HCEC 1CT (cell line): Measurements from ENCODE around the gene TXNL4A.
A peak's percentile ranks its signal among the peaks of the same experiment; 100 is the strongest.

Experiments used
- DNase-seq: peaks from one replicate; pipeline ENCODE4 v3.0.0-alpha.2; 2017

TXNL4A gene

DNA sequence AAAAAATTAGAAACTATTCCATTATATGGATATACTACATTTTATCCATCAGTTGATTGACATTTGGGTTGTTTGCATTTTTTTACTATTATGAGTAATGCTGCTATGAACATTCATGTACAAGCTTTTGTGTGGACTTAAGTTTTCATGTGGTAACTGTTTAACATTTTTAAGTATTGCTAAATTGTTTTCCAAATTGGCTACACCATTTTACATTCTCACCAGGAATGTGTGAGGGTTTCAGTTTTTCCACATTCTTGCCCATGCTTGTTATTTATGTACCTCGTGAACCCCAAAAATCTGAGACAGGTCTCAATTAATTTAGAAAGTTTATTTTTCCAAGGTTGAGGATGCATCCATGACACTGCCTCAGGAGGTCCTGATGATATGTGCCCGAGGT is 3.1 kb upstream of the TXNL4A start:
- DNase-seq = peak; percentile 22

DNA sequence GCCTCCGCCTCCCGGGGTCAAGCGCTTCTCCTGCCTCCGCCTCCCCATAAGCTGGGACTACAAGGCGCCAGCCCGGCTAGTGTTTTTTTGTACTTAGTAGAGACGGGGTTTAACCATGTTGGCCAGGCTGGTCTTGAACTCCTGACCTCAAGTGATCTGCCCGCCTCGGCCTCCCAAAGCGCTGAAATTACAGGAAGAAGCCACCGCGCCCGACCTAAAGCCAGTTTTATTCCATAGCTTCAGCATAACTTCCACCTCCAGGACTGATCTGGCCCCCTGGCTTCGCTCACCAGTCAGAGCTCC is 783 bp upstream of the TXNL4A start:
- DNase-seq = no peak

DNA sequence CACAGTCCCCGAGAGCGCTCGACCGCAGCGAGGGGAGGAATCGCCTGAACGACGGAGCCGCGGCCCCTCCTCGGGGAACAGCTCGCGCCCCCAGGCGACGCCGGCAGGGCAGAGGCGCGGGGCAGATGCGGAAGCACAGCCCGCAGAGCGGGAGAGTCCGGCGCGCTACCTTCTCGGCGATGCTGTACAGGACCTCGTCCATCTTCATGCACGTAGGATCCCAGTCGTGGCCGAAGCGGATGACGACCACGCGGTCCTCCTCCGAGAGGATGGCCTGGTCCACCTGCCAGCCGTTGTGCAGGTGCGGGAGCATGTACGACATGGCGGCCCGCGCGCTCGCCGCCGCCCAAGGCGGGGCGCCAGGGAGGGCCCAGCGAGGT is 302 bp downstream of the TXNL4A start:
- DNase-seq = peak; percentile 42

DNA sequence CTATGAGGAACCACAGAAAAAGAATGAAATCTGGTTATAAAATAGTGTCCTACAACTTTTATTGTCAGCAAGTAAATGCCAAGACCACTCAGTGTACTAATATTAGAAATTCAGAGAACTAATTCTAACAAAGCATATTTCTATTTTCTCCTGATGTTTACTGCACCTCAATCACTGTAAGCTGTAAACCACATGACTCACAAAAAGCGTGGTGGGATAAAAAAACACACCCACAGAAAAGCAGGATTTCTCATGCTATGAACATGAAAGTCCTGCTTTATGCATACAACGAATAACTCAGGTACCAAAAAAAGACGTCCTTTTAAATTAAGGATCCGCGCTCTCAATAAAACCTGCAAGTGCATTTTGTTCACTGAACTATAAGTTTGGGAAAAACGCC is 797 bp downstream of the TXNL4A start:
- no peak for DNase-seq

DNA sequence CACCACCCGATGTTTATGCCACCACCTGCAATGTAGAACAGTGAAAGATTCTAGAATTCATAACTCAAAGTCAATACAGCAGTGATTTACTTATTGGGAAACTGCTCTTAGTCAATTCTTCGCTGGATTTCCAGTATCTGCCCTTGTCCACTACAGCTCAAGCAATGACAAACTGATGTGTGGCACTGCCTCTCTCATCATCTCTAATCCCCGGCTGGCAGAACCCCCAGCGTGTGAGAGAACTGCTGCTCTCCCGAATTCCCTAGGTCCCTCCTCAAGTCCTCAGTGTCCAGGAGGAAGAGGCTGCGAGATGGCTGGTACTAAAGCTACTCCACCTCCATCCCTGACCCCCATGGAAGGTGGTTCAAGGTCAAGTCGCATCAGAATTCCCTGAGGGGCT is 1.6 kb downstream of the TXNL4A start:
- DNase-seq = no peak

DNA sequence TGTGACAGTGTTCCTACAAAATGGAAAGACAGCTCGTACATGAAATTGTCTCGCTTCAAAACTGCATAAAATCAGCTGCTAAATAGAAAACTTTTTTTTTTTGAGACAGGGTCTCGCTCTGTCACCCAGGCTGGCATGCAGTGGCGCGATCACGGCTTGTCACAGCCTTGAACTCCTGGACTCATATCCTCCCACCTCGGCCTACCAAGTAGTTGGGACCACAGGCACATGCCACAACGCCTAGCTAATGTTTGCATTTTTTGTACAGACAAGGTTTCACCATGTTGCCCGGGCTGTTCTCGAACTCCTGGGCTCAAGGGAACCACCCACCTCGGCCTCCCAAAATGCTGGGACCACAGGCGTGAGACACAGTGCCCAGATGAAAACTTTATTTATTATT is 3.2 kb downstream of the TXNL4A start:
- DNase-seq = no peak

DNA sequence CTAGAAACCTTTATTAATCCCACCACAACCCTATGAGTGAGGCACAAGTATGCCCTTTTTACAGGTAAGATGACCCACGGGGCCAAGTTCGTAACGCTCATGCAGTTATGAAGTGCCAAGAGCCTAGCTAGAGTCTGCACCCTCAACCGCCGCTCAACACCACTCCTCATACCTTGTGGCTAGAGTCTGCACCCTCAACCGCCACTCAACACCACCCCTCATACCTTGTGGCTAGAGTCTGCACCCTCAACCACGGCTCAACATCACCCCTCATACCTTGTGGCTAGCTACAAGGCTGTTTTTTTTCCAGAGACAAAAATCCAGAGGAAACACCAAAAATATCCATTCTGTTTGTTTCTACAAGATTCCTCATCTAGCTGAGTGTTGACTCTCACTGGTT is 4.6 kb downstream of the TXNL4A start:
- DNase-seq = no peak

DNA sequence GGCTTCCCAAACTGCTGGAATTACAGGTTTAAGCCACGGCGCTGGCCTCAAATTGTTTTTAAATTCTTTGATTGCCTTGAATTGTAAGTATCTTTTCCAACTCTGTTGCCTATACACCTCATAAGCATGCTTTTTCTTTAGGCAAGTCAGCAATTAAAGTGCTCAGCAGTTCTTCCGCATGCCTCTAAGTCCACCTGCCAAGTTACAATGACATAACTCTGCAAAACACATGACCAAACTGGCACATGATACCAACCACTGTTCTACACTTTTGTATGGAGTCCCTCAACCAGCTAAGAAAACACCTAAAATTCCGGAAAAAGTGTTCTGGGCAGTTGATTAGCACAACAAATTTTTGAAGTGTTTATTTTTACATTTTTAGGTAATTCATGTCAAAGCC is 5.1 kb downstream of the TXNL4A start:
- DNase-seq = no peak

DNA sequence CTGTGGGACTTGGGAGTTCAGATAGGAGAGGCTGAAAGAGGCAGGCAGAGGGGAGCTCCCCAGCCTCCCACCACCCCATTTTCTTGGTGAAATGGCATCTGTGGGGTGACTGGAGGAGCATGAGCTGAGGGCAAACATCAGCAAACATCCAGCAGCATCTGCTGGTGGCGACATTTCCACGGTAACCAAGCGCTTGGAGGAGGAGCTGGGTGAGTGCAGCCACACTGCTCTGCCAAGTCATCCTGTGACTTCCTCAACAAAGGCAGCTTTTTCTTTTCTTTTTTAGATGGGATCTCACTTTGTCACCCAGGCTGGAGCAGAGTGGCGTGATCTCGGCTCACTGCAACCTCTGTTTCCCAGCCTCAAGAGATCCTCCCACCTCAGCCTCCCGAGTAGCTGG is 5.6 kb downstream of the TXNL4A start:
- no peak for DNase-seq

DNA sequence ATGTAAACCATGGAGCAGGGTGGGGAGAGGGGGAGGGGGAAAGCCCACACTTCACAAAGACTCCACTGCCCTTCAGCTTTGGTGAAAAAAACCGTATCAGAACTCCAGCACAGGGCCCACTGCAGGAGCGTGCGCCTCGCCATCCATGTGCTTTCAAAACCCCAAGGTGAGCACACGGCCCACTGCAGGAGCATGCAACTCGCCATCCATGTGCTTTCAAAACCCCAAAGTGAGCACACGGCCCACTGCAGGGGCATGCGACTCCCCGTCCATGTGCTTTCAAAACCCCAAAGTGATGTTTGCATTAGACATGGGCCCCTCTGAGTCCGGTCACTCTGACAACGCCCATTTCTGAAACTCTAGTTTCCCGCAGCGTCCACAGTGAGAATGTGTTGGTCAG is 7.8 kb downstream of the TXNL4A start:
- DNase-seq = no peak

DNA sequence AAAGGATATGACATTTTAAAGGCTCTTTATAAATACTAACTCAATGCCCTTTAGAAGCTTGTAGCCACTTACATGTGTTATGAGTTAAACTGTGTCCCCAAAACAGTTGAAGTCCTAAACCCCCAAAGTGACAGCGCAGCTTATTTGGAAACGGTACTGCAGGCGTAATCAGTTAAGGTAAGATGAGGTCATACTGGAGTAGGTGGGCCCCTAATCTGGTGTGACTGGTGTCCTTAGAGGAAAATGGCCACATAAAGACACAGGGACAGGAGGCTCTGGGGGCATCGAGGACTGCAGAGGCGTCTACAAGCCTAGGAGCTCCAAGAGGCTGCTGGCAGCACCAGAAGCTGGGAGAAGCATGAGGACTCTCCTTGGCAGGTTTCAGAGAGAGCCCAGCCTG is 8.5 kb downstream of the TXNL4A start:
- no peak for DNase-seq

DNA sequence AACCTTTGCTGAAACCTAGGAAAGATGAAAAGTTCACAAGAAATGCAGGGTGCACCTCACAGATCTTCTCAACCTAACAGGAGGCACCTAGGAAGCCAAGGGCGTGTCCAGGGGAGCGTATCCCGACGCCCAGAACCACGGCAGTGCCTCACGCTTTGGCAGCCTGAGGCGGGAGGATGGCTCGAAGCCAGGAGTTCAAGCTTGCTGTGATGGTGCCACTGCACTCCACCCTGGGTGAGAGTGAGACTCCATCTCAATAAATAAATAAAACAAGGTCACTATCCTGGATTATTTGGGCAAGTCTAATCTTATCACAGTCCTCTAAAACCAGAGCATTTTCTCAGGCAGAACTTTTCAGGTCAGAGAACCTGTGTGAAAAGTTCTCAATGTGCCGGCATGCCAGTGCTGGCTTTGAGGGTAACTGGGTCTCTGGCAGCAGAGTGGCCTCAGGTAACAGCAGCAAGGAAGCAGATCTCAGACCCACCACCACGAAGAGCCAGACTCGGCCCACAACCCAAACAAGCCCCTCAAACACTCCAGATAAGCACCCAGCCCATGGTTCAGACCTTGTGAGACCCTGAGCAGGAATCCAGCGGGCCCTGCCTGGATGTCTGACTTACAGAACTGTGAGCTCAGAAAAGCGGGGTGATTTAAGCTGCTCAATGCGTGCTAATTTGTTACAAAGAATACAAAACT is 12.2 kb downstream of the TXNL4A start:
- DNase-seq = no peak

DNA sequence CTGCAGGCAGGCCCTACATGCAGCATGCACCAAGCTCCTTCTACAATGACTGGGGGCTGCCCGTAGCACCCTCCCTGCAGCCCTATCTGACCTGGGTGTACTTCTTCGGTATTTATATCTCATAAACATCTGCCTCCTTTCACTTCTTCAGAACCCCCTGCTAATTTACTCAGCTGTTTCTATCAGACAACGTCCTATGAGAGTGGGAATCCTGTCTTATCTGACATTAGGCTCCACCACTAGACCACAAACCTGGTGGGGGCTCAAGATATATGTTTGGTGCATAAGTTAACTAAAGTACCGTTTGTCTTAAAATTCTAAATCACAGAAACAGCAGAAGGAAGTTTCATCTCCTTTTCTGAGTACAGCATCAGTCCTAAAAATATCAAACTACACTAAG is 13.3 kb downstream of the TXNL4A start:
- no peak for DNase-seq

DNA sequence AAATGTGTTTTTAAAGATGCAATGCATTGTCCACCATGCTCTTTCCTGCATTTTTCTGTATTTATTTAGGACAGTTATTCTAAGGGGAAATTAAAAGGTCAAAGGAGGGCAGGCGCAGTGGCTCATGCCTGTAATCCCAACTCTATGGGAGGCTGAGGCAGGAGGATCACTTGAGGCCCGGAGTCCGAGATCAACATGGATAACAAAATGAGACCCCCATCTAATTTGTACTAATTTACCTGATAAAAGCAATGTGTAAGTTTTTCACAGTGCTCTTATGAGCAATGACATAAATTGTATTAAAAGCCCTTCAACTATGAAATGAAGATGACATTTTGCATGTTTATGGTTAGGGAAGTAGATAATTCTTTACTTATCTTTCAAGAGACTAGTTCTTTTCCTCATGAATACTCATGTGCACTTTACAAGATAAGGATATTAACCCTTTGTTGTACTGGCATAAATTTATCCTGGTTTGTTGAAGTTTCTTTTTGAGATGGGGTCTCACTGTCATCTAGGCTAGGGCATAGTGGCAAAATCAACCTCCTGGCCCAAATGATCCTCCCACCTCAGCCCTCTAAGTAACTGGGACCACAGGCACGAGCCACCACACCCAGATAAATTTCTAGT is 14.2 kb downstream of the TXNL4A start:
- DNase-seq = no peak

DNA sequence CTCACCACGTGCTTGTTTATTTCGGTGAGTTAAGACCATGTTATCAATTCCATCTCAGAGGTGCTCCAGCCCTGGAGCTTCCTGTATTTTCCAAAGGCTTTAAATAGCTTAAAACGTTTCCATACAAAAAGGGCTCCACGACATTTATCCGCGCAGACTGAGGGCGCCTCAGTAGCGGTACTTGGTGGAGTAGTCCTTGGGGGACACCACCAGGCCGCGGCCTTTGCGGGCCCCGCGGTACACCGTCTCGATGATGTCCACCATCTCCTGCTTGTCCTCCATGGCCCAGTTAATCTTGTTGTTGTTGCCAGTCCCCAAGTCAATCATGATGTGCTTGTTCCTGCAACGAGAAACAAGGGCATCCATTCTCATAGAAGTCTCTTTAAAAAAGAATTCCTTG is 14.8 kb downstream of the TXNL4A start:
- no peak for DNase-seq

DNA sequence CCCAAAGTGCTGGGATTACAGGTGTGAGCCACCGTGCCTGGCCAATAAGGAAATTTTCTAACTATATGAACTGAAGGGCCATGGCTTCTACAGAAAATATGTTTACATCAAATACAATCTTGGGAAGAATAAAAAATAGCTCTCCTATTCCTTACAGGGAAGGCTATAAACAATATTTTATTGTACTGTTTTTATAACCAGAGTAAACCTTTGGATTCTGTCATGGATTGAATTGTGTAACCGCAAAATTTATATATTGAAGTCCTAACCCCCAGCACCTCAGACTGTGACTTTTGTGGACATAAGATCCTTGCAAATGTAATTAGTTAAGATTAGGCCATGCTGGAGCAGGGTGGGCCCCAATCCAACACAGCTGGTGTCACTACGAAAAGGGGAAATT is 15.6 kb downstream of the TXNL4A start:
- DNase-seq = no peak

DNA sequence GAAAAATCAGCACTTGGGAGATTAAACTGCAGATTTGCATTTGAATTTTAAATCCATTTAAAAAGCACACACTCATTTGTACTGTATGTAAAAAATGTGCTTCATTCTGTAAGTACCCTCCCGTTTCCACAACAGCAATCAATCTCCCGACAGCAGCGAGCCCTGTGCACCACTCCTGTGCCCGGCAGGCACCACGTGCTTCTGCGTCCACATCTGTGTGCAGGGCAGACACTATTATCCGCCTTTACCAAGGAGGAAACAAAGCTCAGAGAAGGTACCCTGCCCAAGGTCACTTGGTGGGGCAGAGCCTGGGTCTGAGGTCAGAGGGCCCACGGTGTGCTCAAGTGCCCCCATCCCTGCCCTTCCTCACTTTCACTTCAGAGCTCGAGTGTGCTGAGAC is 16.4 kb downstream of the TXNL4A start:
- no peak for DNase-seq

DNA sequence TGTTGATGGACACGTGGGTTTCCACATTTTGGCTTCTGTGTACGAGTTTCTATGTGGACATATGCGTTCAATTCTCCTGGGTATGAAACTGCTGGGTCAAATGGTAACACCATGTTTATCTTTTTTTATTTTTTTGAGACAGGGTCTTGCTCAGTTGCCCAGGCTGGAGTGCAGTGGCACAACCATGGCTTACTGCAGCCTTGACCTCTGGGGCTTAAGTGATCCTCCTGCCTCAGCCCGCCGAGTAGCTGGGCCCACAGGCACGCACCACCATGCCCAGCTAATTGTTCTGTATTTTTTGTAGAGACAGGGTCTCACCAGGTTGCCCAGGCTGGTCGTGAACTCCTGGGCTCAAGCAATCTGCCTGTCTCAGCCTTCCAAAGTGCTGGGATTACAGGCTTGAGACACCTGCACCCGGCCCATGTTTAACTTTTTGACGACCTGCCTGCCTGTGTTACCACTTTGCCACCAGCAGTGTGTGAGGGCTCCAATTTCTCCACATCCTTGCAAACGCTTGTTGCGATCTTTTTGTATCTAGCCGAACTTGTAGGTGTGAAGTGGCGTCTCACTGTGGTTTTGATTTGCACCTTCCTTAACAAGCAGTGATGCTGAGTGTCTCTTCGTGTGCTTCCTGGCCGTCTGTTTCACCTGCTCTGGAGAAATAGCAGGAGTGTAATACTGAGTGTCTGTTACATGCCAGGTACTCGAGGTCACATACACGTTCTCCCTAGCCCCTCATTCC is 17.0 kb downstream of the TXNL4A start:
- DNase-seq = no peak

DNA sequence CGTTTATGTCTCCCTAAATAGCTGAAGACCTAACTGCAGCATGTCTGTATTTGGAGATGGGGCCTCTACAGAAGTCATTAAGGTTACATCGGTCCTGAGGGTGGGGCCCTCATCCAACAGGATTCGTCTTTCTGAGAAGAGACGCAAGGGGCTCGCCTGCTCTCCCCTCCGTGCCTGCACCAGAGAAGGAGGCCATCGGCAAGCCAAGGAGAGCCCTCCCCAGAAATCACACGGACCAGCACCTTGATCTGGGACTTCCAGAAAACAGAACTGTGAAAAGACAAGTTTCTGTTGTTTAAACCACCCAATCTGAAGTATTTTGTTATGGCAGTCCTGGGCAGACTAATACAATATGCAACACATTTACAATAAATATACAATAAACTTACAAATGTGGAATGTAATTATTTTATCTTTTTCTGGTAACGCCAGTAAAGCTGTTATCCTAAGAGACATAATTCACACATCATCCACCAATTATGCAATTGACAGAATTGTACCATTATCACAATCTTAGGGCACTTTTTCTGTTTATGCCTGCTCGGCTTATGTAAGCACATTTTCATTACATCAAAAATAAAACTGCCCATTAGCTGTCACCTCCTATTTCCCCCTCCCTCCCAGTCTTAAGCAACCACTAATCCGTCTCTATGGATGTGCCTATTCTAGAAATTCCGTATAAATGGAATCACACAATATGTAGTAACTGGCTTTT is 17.8 kb downstream of the TXNL4A start:
- no peak for DNase-seq

DNA sequence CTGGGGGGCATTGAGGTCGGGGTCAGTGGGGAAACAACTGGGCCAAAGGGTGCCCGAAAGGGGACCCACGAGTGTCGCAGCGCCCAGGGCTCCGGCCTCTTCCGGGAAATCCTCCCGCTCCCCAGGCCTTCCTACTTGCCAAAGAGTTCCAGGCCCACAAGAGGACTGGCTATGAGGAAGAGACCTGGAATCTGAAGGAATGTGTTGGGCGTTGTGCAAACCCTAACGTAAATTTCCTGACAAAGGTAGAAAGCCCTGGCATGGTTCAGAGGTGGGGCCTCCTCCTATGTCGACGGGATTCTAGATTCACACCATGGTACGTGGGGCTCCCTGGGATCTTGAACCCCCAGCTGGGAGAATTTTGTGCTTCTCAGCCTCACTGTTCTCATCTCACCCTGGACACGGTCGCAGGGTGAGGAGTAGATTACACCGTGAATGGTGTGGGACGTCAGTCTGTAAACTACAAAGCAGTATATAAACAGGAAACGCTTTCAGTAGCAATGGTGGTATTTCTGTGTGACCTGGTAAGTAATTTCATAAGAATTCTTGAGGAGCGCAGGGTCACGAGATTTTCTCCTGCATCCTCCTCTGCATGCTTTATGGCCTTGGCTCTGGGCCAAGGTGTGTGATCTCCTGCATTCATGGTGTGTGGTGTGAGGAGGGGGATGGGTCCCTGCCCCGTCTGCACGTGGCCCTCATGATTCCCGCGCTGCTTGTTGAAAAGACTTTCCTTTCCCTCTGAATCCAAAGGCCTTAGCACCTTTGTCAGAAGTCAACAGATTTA is 23.1 kb downstream of the TXNL4A start:
- DNase-seq = peak; percentile 74

DNA sequence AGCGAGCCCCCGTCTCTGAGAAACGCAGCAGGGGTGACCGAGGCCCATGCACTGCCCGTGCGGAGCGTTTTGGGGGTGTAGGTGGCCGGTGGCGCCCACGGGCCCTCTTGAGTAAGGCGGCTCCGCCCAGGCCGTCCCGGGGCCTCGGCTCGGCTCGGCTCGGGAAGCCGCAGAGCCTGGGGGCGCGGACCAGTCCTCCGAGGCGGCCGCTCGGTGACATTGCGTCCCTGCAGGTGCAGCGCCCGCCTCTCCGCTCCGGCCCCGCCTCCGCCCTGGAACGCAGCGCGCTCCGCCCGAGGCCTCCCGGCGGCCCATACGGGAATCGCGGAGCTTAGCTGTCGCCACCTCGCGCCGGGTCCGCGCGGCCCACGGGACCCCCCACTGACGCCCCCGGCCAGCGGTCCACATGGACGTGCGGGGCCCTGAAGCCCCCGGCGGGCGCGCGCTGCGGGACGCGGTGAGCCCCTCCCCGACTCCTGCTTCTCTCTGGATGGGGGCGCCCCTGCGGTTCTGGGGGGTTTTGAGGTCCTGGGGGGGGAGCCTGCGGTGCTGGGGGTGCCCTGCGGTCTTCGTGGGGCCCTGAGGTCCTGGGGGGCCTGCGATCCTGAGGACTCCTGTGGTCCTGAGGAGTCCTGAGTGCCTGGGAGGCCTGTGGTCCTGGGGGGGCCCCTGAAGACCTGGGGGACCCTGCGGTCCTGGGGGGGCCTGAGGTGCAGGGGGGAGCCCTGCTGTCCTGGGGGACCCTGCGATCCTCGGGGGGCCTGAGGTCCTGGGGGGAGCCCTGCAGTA is 23.8 kb downstream of the TXNL4A start, which contains the start of gene HSBP1L1:
TSS of gene HSBP1L1 (plus strand) at position 314 of the 789 bp plus-strand sequence. CDS start at position 407, 93 bp downstream.
- peak; percentile 35 for DNase-seq

DNA sequence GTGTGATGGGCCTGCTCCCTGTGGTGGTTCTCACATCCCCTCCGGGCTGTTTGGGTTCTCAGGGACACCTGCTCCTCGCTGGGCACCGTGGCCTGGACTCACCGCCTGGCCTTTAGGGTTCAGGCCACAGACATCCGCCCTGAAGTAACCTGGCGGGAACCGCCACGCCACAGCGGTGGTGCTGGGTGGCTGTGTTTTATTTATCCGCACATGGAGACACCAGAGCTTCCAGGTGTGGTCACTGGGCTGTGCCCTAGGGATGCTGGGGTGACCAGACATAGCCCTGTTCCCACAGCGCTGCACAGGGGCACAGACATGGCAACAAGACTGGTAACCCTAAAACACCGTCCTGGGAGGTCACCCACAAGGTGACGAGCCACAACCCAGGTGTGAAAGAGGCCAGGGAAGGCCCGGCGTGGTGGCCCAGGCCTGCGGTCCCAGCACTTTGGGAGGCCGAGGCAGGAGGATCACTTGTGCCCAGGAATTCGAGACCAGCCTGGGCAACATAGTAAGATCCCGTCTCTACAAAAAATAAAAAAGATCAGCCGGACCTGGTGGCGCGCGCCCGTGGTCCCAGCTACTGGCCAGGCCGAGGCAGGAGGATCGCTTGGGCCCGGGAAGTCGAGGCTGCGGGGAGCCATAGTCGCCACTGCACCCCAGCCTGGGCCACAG is 24.6 kb downstream of the TXNL4A start:
- no peak for DNase-seq
